CD4-positive, alpha-beta T cell (primary cell): Measurements from ENCODE around the gene ARHGEF6. TPM values are rescaled to one million over a fixed set of nuclear protein-coding genes. Genes with fewer than 3 reads are reported as not detected.

ENCODE experiments used
- ATAC-seq: fragments of 200-7000 bp; cut with Tn5 transposase; one replicate; pipeline ENCODE4 v1.10.0; 2022; ENCODE audit warnings: mild to moderate bottlenecking; ENCODE audit not compliant: poor library complexity
- CTCF ChIA-PET: fragments of 350-600 bp; sonication (Branson Sonifier 250); formaldehyde crosslinking; loops from one replicate; lab custom pipeline; 2021; ENCODE audit warnings: antibody characterized with exemption, inconsistent platforms; lab: Charles Lee
- POLR2A ChIA-PET: fragments of 350-600 bp; sonication (Branson Sonifier 250); formaldehyde crosslinking; loops from one replicate; lab custom pipeline; 2021; ENCODE audit warnings: antibody characterized with exemption, inconsistent platforms; lab: Charles Lee
- DNase-seq, 14 experiments: peaks; one replicate each; pipeline ENCODE4 v3.0.0-alpha.2; 2013 to 2020; ENCODE audit warnings: mixed read lengths in 2 of 14
- H3K27ac ChIP-seq, 2 donors: one replicate each; pipeline versions ENCODE4 v1.5.1 to v1.7.0; 2013; ENCODE audit warnings: low read length in 2 of 2, low read depth in 1 of 2, mild to moderate bottlenecking in 1 of 2
- H3K27me3 ChIP-seq, 2 experiments: 1 replicate in 1 of 2; 2 replicates in 1 of 2; pipeline versions ENCODE4 v1.6.1 to v1.7.0; 2013; ENCODE audit warnings: low read length in 2 of 2, control low read depth in 1 of 2, mild to moderate bottlenecking in 1 of 2, moderate library complexity in 1 of 2; ENCODE audit not compliant: insufficient read depth in 2 of 2, control insufficient read depth in 1 of 2
- H3K36me3 ChIP-seq: one replicate; pipeline ENCODE4 v1.6.1; 2013; ENCODE audit warnings: low read length, control low read depth; ENCODE audit not compliant: insufficient read depth
- H3K4me1 ChIP-seq: one replicate; pipeline ENCODE4 v1.6.1; 2013; ENCODE audit warnings: low read length, control low read depth; ENCODE audit not compliant: insufficient read depth
- H3K4me3 ChIP-seq: one replicate; pipeline ENCODE4 v1.5.1; 2013; ENCODE audit warnings: mild to moderate bottlenecking, low read length, moderate library complexity
- H3K9me3 ChIP-seq, 2 experiments: 1 replicate in 1 of 2; 2 replicates in 1 of 2; pipeline versions ENCODE4 v1.6.1 to v1.7.0; 2013; ENCODE audit warnings: low read length in 2 of 2, mild to moderate bottlenecking in 2 of 2, control low read depth in 1 of 2, moderate library complexity in 1 of 2; ENCODE audit not compliant: control insufficient read depth in 1 of 2, insufficient read depth in 1 of 2
- H3K27ac Mint-ChIP-seq: one replicate; pipeline ENCODE4 v1.8.0; 2020; ENCODE audit warnings: mixed read lengths
- H3K27me3 Mint-ChIP-seq: one replicate; pipeline ENCODE4 v1.8.0; 2021; ENCODE audit warnings: mixed read lengths
- H3K36me3 Mint-ChIP-seq: one replicate; pipeline ENCODE4 v1.8.0; 2021; ENCODE audit warnings: low read depth, mixed read lengths
- H3K4me1 Mint-ChIP-seq: one replicate; pipeline ENCODE4 v1.8.0; 2021; ENCODE audit warnings: low read depth, mixed read lengths
- H3K4me3 Mint-ChIP-seq: one replicate; pipeline ENCODE4 v1.8.0; 2020; ENCODE audit warnings: mild to moderate bottlenecking, mixed read lengths
- H3K9me3 Mint-ChIP-seq: one replicate; pipeline ENCODE4 v1.8.0; 2020; ENCODE audit warnings: mixed read lengths
- intact Hi-C, 2 experiments: fragments of 100-400 bp; cut with DNase I in 1 of 2; cut with micrococcal nuclease in 1 of 2; formaldehyde crosslinking; loops; one replicate each; pipeline versions ENCODE4 v1.15.1 to v1.9.0; 2023 to 2025; cut with DNase I, micrococcal nuclease
- total RNA-seq, 174 experiments: library from RNA in 2 of 174; stranded (reverse) in 2 of 174; gene quantifications; one replicate each; pipeline ENCODE4 v1.2.3 and lab custom pipeline; 2021 to 2026
- TF ChIP-seq, protein P1 (sequence below): fragments of 200-600 bp; IDR thresholded peaks from one replicate; pipeline ENCODE4 v1.8.0; 2022; ENCODE audit warnings: antibody characterized with exemption, mild to moderate bottlenecking

ARHGEF6 gene
- total RNA-seq, 2 experiments from 2014 or later: 43.3 to 45.3 TPM

DNA sequence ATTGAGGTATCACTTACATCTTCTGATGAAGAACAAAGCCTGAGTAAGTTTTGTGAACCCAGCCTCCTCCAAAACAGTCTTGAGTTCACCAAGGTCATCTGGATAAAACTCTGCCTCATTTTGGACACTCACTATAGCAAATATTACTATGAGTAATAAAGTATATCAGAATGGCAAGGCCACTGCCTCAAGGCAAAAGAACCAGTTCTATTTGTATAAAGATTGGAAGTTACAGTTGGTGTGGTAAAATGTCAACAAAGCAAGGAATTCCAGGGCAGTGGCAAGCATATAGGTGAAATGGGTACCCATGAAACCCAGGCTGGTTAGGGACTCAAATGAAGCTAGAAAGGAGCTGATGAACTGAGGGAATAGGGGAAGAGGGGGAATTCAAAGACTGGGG lies 2.4 kb upstream of the ARHGEF6 start:
- intact Hi-C loops: loop anchor here in 1 of 2 experiments (5.0 kb wide), 1 partner anchor 36 kb away; no protein-coding TSS in a partner anchor
- peaks cover 27% of the 10 kb centered on the region for H3K4me1 ChIP-seq
- H3K36me3 ChIP-seq: peaks cover 6% of the 10 kb centered on the region
- H3K27ac ChIP-seq: no peak overlapping the region
- CTCF ChIA-PET: no interaction called here
- POLR2A ChIA-PET: no interaction called here
- ATAC-seq (no peak), DNase-seq (no peak)
- peaks cover 24% of the 10 kb centered on the region for H3K36me3 Mint-ChIP-seq
- TF ChIP-seq, protein P1, sequence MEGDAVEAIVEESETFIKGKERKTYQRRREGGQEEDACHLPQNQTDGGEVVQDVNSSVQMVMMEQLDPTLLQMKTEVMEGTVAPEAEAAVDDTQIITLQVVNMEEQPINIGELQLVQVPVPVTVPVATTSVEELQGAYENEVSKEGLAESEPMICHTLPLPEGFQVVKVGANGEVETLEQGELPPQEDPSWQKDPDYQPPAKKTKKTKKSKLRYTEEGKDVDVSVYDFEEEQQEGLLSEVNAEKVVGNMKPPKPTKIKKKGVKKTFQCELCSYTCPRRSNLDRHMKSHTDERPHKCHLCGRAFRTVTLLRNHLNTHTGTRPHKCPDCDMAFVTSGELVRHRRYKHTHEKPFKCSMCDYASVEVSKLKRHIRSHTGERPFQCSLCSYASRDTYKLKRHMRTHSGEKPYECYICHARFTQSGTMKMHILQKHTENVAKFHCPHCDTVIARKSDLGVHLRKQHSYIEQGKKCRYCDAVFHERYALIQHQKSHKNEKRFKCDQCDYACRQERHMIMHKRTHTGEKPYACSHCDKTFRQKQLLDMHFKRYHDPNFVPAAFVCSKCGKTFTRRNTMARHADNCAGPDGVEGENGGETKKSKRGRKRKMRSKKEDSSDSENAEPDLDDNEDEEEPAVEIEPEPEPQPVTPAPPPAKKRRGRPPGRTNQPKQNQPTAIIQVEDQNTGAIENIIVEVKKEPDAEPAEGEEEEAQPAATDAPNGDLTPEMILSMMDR: no peak
- no peaks in the 10 kb centered on the region for H3K27me3 ChIP-seq
- H3K9me3 ChIP-seq: no peaks in the 10 kb centered on the region
- peak overlapping the region; percentile 18 for H3K4me3 Mint-ChIP-seq
- peak overlapping the region; percentile 95 for H3K27ac Mint-ChIP-seq
- H3K4me3 ChIP-seq: no peak overlapping the region
- H3K27me3 Mint-ChIP-seq: no peaks in the 10 kb centered on the region
- no peaks in the 10 kb centered on the region for H3K9me3 Mint-ChIP-seq
- peaks cover 55% of the 10 kb centered on the region for H3K4me1 Mint-ChIP-seq

DNA sequence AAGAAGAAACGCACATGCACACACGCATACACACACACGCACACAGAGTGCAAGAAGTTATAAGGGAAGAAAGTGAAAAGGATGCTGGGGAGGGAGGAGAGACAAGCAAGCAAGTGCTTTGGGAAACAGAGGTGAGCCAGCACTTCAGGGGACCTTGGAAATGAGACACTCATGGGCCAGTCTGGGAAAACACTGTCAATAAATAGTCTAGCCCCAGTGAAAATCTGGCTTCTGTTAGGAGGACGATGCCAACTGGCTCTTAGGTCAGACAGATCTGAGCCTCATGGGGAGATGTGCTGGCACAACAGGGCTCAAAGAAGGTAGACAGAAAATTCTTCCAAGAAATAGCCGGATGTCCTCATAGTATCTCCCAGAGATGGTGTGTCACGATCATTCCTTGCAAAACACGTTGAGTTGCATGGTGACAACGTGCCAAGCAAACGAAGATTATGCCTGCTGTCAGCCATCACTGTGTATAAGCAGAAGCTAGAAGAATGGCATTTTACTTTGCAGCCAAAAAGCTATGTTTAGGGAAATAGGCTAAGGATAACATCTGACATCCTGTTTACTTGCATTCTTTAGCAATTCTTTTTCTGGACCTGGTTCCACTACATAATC lies 557 bp upstream of the ARHGEF6 start:
- H3K36me3 ChIP-seq: peaks cover 6% of the 10 kb centered on the region
- intact Hi-C loops: loop anchor here in 1 of 2 experiments (2.0 to 5.0 kb wide), 2 partner anchors 14 to 34 kb away; no protein-coding TSS in a partner anchor
- ATAC-seq (peak; percentile 36), DNase-seq (peak in 2 of 14 experiments; percentile 15 to 17)
- POLR2A ChIA-PET: interaction anchor here (0.8 to 3.9 kb wide), 6 partner anchors 14 to 99 kb away, joined by 4 to 43 read pairs (median 6); partner anchors contain the start of gene RBMX
- peak overlapping the region; percentile 65 to 84 for H3K27ac ChIP-seq
- H3K4me3 ChIP-seq: peak overlapping the region; percentile 79
- peaks cover 29% of the 10 kb centered on the region for H3K4me1 ChIP-seq
- H3K27me3 ChIP-seq: no peaks in the 10 kb centered on the region
- peaks cover 39% of the 10 kb centered on the region for H3K36me3 Mint-ChIP-seq
- peaks cover 70% of the 10 kb centered on the region for H3K4me1 Mint-ChIP-seq
- no peaks in the 10 kb centered on the region for H3K27me3 Mint-ChIP-seq
- H3K4me3 Mint-ChIP-seq: peak overlapping the region; percentile 98
- no peaks in the 10 kb centered on the region for H3K9me3 ChIP-seq
- CTCF ChIA-PET: interaction anchor here (4.0 kb wide), 1 partner anchor 14 kb away, joined by 18 read pairs; no protein-coding TSS in a partner anchor
- TF ChIP-seq, protein P1: no peak
- H3K9me3 Mint-ChIP-seq: no peaks in the 10 kb centered on the region
- H3K27ac Mint-ChIP-seq: peak overlapping the region; percentile 95

DNA sequence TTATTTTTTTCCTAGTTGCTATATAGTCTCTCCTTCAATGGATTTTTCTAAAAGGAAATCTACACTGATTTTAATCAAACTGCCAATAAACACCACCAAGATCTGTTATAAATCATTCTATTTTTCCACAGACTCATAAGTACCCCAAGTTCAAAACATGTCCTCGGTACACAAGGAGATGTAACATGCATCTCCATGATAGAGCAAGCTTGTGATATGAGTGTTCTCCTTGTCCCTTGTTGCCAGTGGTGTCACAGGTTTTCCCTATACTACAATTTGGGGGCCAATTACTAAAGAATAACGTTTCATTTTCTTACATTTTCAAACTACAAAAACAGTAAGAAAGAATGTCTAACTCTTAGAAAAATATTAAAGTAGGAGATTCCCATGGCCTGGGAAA lies 491 bp downstream of the ARHGEF6 start:
- H3K9me3 Mint-ChIP-seq: no peaks in the 10 kb centered on the region
- H3K27me3 Mint-ChIP-seq: no peaks in the 10 kb centered on the region
- H3K36me3 ChIP-seq: peaks cover 6% of the 10 kb centered on the region
- H3K27ac ChIP-seq: peak overlapping the region; percentile 65 to 84
- peak overlapping the region; percentile 95 for H3K27ac Mint-ChIP-seq
- DNase-seq (no peak), ATAC-seq (no peak)
- H3K9me3 ChIP-seq: no peaks in the 10 kb centered on the region
- peaks cover 80% of the 10 kb centered on the region for H3K4me1 Mint-ChIP-seq
- POLR2A ChIA-PET: interaction anchor here (0.6 to 3.9 kb wide), 9 partner anchors 10 to 209 kb away, joined by 3 to 43 read pairs (median 3); partner anchors contain the start of gene RBMX
- intact Hi-C loops: loop anchor here (1.0 to 5.0 kb wide), 3 partner anchors 12 to 33 kb away; no protein-coding TSS in a partner anchor
- no peaks in the 10 kb centered on the region for H3K27me3 ChIP-seq
- H3K4me3 ChIP-seq: peak overlapping the region; percentile 79
- CTCF ChIA-PET: interaction anchor here (4.0 kb wide), 1 partner anchor 13 kb away, joined by 18 read pairs; no protein-coding TSS in a partner anchor
- H3K4me3 Mint-ChIP-seq: peak overlapping the region; percentile 98
- peaks cover 48% of the 10 kb centered on the region for H3K36me3 Mint-ChIP-seq
- TF ChIP-seq, protein P1: no peak
- peaks cover 29% of the 10 kb centered on the region for H3K4me1 ChIP-seq
